CD4-positive, alpha-beta T cell (primary cell): ENCODE measurements around the gene FOLR2. TPM values are rescaled to one million over a fixed set of nuclear protein-coding genes. Genes with fewer than 3 reads are reported as not detected.
"Not testable (repeated sequence)": the region's sequence is repeated elsewhere in the genome, so short reads cannot be mapped to it uniquely, and the experiment has no call there.

Experiments used
- ATAC-seq: fragments of 200-7000 bp; cut with Tn5 transposase; one replicate; pipeline ENCODE4 v1.10.0; 2022; ENCODE audit warnings: mild to moderate bottlenecking; ENCODE audit not compliant: poor library complexity
- CTCF ChIA-PET: fragments of 350-600 bp; sonication (Branson Sonifier 250); formaldehyde crosslinking; loops from one replicate; lab custom pipeline; 2021; ENCODE audit warnings: antibody characterized with exemption, inconsistent platforms; lab: Charles Lee
- POLR2A ChIA-PET: fragments of 350-600 bp; sonication (Branson Sonifier 250); formaldehyde crosslinking; loops from one replicate; lab custom pipeline; 2021; ENCODE audit warnings: antibody characterized with exemption, inconsistent platforms; lab: Charles Lee
- DNase-seq, 14 experiments: peaks; one replicate each; pipeline ENCODE4 v3.0.0-alpha.2; 2013 to 2020; ENCODE audit warnings: mixed read lengths in 2 of 14
- H3K27ac ChIP-seq, 2 donors: one replicate each; pipeline versions ENCODE4 v1.5.1 to v1.7.0; 2013; ENCODE audit warnings: low read length in 2 of 2, low read depth in 1 of 2, mild to moderate bottlenecking in 1 of 2
- H3K27me3 ChIP-seq, 2 experiments: 1 replicate in 1 of 2; 2 replicates in 1 of 2; pipeline versions ENCODE4 v1.6.1 to v1.7.0; 2013; ENCODE audit warnings: low read length in 2 of 2, control low read depth in 1 of 2, mild to moderate bottlenecking in 1 of 2, moderate library complexity in 1 of 2; ENCODE audit not compliant: insufficient read depth in 2 of 2, control insufficient read depth in 1 of 2
- H3K36me3 ChIP-seq: one replicate; pipeline ENCODE4 v1.6.1; 2013; ENCODE audit warnings: low read length, control low read depth; ENCODE audit not compliant: insufficient read depth
- H3K4me1 ChIP-seq: one replicate; pipeline ENCODE4 v1.6.1; 2013; ENCODE audit warnings: low read length, control low read depth; ENCODE audit not compliant: insufficient read depth
- H3K4me3 ChIP-seq: one replicate; pipeline ENCODE4 v1.5.1; 2013; ENCODE audit warnings: mild to moderate bottlenecking, low read length, moderate library complexity
- H3K9me3 ChIP-seq, 2 experiments: 1 replicate in 1 of 2; 2 replicates in 1 of 2; pipeline versions ENCODE4 v1.6.1 to v1.7.0; 2013; ENCODE audit warnings: low read length in 2 of 2, mild to moderate bottlenecking in 2 of 2, control low read depth in 1 of 2, moderate library complexity in 1 of 2; ENCODE audit not compliant: control insufficient read depth in 1 of 2, insufficient read depth in 1 of 2
- H3K27ac Mint-ChIP-seq: one replicate; pipeline ENCODE4 v1.8.0; 2020; ENCODE audit warnings: mixed read lengths
- H3K27me3 Mint-ChIP-seq: one replicate; pipeline ENCODE4 v1.8.0; 2021; ENCODE audit warnings: mixed read lengths
- H3K36me3 Mint-ChIP-seq: one replicate; pipeline ENCODE4 v1.8.0; 2021; ENCODE audit warnings: low read depth, mixed read lengths
- H3K4me1 Mint-ChIP-seq: one replicate; pipeline ENCODE4 v1.8.0; 2021; ENCODE audit warnings: low read depth, mixed read lengths
- H3K4me3 Mint-ChIP-seq: one replicate; pipeline ENCODE4 v1.8.0; 2020; ENCODE audit warnings: mild to moderate bottlenecking, mixed read lengths
- H3K9me3 Mint-ChIP-seq: one replicate; pipeline ENCODE4 v1.8.0; 2020; ENCODE audit warnings: mixed read lengths
- CTCF ChIP-seq: fragments of 200-600 bp; IDR thresholded peaks from one replicate; pipeline ENCODE4 v1.8.0; 2022; ENCODE audit warnings: antibody characterized with exemption, mild to moderate bottlenecking
- intact Hi-C, 2 experiments: fragments of 100-400 bp; cut with DNase I in 1 of 2; cut with micrococcal nuclease in 1 of 2; formaldehyde crosslinking; loops; one replicate each; pipeline versions ENCODE4 v1.15.1 to v1.9.0; 2023 to 2025; cut with DNase I, micrococcal nuclease
- total RNA-seq, 174 experiments: library from RNA in 2 of 174; stranded (reverse) in 2 of 174; gene quantifications; one replicate each; pipeline ENCODE4 v1.2.3 and lab custom pipeline; 2021 to 2026

Gene FOLR2
- total RNA-seq, 2 experiments from 2014 or later = not detected

- Mint-ChIP-seq H3K27me3 (no peaks in the 10 kb centered on the region), H3K4me1 (no peaks in the 10 kb centered on the region), H3K9me3 (no peaks in the 10 kb centered on the region), H3K36me3 (no peaks in the 10 kb centered on the region), H3K4me3 (no peak within 1 kb of the TSS), H3K27ac (no peak within 1 kb of the TSS)
- ATAC-seq (no peak), DNase-seq (no peak)
- H3K27me3 ChIP-seq = no peaks in the 10 kb centered on the region
- CTCF ChIA-PET = interaction anchor here (0.7 kb wide), 1 partner anchor 167 kb away, joined by 3 read pairs; no protein-coding TSS in a partner anchor
- H3K9me3 ChIP-seq = no peaks in the 10 kb centered on the region
- H3K4me1 ChIP-seq = no peaks in the 10 kb centered on the region
- POLR2A ChIA-PET = no interaction called here
- H3K27ac ChIP-seq = no peak within 1 kb of the TSS
- intact Hi-C loops = no loop called here
- no peak for TF ChIP-seq CTCF
- no peak within 1 kb of the TSS for H3K4me3 ChIP-seq
- H3K36me3 ChIP-seq = no peaks in the 10 kb centered on the region
These were observed 24.6 kb upstream of the FOLR2 start, which contains the start of gene FOLR1 for GRCh38 chr11:72191961-72192381. Gene FOLR1, plus strand, starts transcription at chr11:72192140. Its CDS starts 34 bp downstream, at chr11:72192174.

GRCh38 chr11:72195518-72196270, 20.9 kb upstream of the FOLR2 start:
- intact Hi-C loops = no loop called here
- Histone ChIP-seq H3K4me1 (no peaks in the 10 kb centered on the region), H3K36me3 (no peaks in the 10 kb centered on the region), H3K4me3 (no peak overlapping the region), H3K9me3 (no peaks in the 10 kb centered on the region), H3K27ac (no peak overlapping the region), H3K27me3 (no peaks in the 10 kb centered on the region)
- CTCF ChIA-PET = no interaction called here
- no peaks in the 10 kb centered on the region for H3K9me3 Mint-ChIP-seq
- no peaks in the 10 kb centered on the region for H3K36me3 Mint-ChIP-seq
- no peak for TF ChIP-seq CTCF
- no peaks in the 10 kb centered on the region for H3K4me1 Mint-ChIP-seq
- DNase-seq (no peak), ATAC-seq (no peak)
- POLR2A ChIA-PET = no interaction called here
- H3K4me3 Mint-ChIP-seq = no peak overlapping the region
- no peaks in the 10 kb centered on the region for H3K27me3 Mint-ChIP-seq
- no peak overlapping the region for H3K27ac Mint-ChIP-seq

GRCh38 chr11:72201445-72201844, 15.1 kb upstream of the FOLR2 start:
- intact Hi-C loops, DNase-seq, H3K4me1 Mint-ChIP-seq, POLR2A ChIA-PET, H3K4me3 Mint-ChIP-seq, H3K27ac ChIP-seq, H3K36me3 Mint-ChIP-seq, H3K4me1 ChIP-seq, H3K9me3 Mint-ChIP-seq, H3K27me3 Mint-ChIP-seq, H3K4me3 ChIP-seq, ATAC-seq, H3K27ac Mint-ChIP-seq, H3K9me3 ChIP-seq, H3K27me3 ChIP-seq, CTCF ChIA-PET, H3K36me3 ChIP-seq: not testable (repeated sequence)
